ES-I3 (cell line): Measurements from ENCODE around the gene ZBED4.

ENCODE experiments used
- H3K36me3 ChIP-seq: 2 replicates; pipeline ENCODE4 v1.6.1; 2013; ENCODE audit warnings: mild to moderate bottlenecking, low read length, control low read depth, moderate library complexity; ENCODE audit not compliant: insufficient read depth
- H3K4me1 ChIP-seq: 2 replicates; pipeline ENCODE4 v1.6.1; 2013; ENCODE audit warnings: mild to moderate bottlenecking, control low read depth, low read length; ENCODE audit not compliant: insufficient read depth
- H3K9ac ChIP-seq: 2 replicates; pipeline ENCODE4 v1.6.1; 2013; ENCODE audit warnings: low read depth, mild to moderate bottlenecking, low read length, moderate library complexity
- H3K9me3 ChIP-seq: 2 replicates; pipeline ENCODE4 v1.6.1; 2013; ENCODE audit warnings: mild to moderate bottlenecking, low read length, moderate library complexity; ENCODE audit not compliant: control insufficient read depth, insufficient read depth

The ZBED4 gene

DNA sequence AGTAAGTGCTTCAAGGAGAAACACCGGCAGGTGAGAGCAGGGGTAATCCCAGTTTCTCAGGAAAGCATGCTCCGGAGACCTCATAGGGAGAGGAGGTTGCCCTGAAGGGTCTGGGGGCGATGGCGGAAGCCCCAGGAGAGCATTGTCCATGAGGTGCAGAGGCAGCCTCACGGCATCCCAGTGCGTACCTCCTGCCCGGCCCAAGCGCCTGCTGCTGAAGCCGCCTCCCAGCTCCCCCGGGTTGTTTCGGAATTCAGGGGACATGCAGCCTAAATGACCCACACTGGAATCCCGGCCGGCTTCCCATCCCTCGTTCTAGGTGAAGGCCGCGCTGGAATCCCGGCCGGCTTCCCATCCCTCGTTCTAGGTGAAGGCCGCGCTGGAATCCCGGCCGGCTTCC, 2.7 kb downstream of the ZBED4 start:
- Histone ChIP-seq H3K36me3 (no peaks in the 10 kb centered on the region), H3K9me3 (no peaks in the 10 kb centered on the region; the same call in 1 of the 2 replicates), H3K9ac (no peak overlapping the region), H3K4me1 (peaks cover 12% of the 10 kb centered on the region)

DNA sequence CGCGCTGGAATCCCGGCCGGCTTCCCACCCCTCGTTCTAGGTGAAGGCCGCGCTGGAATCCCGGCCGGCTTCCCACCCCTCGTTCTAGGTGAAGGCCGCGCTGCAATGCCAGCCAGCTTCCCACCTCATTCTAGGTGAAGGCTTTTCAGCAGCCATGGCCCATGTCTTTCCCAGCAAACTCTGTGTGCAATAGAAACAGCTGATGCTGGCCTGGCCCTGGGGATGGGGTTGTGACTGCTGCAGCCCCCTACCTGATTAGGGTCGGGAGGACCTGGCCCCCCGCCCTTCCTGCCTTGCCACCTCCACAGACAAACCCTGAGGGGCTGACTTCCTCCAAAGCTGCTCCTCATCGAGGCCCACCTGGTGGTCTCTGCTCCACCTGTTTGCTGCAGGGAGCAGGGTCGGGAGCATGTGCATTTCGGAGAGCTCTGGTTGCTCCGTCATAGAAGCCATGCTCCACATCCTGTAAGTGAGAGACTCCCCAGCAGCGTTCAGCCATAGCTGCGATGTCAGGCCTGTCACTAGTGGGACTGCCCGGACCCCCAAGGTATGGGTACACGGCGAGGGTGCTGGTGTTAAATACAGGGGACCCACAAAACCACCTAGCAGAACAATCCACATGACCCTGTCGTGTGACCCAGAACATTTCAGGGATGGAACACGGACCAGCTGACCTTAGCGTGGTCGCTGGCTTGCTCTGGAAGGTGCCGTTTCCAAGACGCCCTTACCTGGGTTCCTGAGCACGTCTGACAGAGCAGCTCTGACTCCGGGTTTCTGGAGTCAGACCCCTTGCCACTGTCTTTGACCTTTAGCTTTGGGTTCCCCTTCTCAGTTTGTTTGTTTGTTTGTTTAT, 3.3 kb downstream of the ZBED4 start:
- Histone ChIP-seq H3K9me3 (no peaks in the 10 kb centered on the region; the same call in 1 of the 2 replicates), H3K36me3 (no peaks in the 10 kb centered on the region), H3K4me1 (peaks cover 12% of the 10 kb centered on the region), H3K9ac (no peak overlapping the region)

DNA sequence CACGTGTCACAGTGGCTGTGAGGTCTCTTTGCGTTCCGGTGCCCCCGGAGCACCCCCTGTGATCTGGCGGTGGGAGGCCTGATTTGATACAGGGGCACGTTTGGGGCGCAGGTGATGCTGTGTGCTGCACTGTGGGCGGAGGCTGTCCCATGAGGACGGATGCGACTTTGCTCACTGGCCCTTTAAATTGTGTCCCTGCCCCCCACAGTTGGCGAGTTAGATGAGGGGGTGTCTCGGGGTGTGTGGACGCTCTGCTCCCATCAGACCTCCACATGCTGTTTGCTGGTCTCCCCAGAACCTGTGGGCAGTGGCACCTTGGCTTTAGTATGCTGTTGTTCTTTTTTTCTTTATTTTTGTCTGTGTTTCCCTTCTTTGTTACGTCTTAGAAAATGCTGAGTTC, 5.2 kb downstream of the ZBED4 start:
- Histone ChIP-seq H3K4me1 (peaks cover 12% of the 10 kb centered on the region), H3K9me3 (no peaks in the 10 kb centered on the region; the same call in 1 of the 2 replicates), H3K9ac (no peak overlapping the region), H3K36me3 (no peaks in the 10 kb centered on the region)

DNA sequence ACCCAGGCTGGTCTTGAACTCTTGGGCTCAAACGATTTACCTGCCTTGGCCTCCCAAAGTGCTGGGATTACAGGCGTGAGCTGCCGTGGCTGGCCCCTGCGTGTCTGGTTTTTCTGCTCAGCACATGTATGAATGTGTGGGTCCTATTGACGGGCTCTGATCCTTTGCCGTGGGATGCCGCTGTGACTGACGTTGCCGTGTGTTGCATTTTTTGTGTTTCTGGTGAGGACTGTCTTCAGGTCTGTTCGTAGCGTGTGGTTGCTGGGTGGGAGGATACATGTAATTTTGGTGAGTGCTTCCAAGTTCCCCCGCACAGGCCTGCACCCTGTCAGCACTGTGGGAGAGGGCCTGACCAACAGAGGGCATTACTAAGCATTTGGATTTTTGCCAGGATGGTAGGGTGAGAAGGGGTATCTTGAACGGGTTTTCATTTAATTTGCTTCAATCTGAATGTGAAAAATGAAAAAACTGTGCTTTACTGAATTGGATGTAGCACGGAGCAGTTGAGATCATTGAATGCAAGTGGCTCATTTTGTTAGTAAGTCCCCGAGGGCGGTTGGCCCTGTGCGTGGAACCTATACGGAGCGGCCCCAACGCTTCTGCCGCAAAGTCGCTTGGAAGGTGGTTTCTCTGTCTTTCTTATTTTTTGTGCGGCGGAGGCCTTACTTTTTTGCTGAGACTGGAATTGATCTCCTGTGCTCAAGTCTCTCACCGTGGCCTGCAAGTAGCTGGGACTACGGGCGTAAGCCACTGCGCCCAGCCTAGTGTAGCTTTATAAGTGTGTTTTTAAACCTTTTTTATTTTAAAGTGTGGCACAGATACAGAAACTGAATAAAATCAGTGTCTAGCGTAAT, 8.2 kb downstream of the ZBED4 start:
- no peaks in the 10 kb centered on the region for H3K4me1 ChIP-seq
- H3K9ac ChIP-seq: no peak overlapping the region
- no peaks in the 10 kb centered on the region for H3K36me3 ChIP-seq
- peaks cover 7% of the 10 kb centered on the region; the same call in 1 of the 2 replicates for H3K9me3 ChIP-seq

DNA sequence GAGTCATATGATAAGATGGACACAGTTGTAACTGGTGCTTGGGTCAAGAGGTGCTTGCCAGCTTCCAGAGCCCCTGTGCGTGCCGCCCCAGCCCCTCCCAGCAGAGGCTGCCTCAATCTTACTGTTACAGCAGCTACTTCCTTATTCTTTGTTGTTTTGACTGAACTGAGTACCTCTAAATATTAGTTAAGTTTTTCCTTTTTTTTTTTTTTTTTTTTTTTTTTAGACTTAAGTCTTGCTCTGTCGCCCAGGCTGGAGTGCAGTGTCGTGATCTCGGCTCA, 8.8 kb downstream of the ZBED4 start:
- no peaks in the 10 kb centered on the region for H3K4me1 ChIP-seq
- no peak overlapping the region for H3K9ac ChIP-seq
- H3K9me3 ChIP-seq: peaks cover 7% of the 10 kb centered on the region; the same call in 1 of the 2 replicates
- no peaks in the 10 kb centered on the region for H3K36me3 ChIP-seq

DNA sequence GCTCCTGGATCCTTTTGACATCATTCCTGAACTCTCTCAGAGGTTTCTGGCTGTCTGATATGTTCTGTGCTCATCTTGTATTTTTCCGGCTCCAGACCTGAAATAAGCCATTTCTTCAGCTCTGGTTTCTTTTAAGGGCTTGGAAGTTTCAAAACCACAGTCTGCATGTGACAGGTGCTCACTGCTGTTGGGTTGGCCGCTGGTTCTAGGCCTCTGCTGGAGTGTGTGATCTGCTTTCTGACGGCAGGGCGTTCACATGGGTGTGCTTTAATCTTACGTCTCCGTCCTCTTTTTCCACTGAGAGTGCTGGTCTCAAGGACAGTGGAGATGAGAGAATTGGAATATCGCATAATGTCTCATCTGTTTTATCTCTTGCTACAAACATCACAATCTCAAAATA, 10.3 kb downstream of the ZBED4 start:
- no peaks in the 10 kb centered on the region for H3K36me3 ChIP-seq
- peaks cover 7% of the 10 kb centered on the region; the same call in 1 of the 2 replicates for H3K9me3 ChIP-seq
- no peaks in the 10 kb centered on the region for H3K4me1 ChIP-seq
- H3K9ac ChIP-seq: no peak overlapping the region

DNA sequence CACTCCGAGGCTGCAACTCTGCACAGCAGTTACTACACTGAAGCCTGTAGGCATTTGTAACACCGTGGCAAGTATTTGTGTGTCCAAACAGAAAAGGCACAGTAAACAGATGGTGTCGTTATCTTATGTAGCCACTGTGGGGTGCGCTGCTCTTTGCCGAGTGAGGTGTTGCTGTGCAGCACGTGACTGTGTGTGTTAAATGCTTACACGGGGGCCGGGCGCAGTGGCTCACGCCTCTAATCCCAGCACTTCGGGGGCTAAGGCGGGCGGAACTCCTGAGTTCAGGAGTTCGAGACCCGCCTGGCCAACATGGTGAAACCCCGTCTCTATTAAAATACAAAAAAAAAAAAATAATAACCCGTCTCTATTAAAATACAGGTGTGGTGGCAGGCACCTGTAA, 11.5 kb downstream of the ZBED4 start:
- Histone ChIP-seq H3K36me3 (no peaks in the 10 kb centered on the region), H3K9ac (no peak overlapping the region), H3K9me3 (peaks cover 7% of the 10 kb centered on the region; the same call in 1 of the 2 replicates), H3K4me1 (no peaks in the 10 kb centered on the region)

DNA sequence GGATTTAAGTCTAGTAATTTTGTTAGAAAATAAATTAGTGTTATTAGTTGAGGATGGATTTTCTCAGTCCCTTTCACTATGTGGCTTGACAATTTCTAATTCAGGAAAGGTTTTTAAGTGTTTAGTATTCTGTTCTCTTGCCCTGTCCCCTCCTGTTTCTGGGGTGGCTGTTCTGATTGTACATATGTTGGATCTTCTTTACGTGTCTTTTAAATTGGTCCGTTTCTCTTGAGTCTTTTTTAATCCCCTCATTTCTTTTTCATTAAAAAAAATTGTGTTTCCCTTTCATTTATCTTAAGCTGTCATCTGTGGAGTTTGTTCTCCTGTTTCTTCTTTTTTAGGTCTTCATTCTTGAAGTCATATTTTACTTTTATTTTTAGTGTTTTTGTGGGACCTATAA, 12.5 kb downstream of the ZBED4 start:
- Histone ChIP-seq H3K36me3 (no peaks in the 10 kb centered on the region), H3K9ac (no peak overlapping the region), H3K4me1 (no peaks in the 10 kb centered on the region), H3K9me3 (peaks cover 7% of the 10 kb centered on the region; the same call in 1 of the 2 replicates)

DNA sequence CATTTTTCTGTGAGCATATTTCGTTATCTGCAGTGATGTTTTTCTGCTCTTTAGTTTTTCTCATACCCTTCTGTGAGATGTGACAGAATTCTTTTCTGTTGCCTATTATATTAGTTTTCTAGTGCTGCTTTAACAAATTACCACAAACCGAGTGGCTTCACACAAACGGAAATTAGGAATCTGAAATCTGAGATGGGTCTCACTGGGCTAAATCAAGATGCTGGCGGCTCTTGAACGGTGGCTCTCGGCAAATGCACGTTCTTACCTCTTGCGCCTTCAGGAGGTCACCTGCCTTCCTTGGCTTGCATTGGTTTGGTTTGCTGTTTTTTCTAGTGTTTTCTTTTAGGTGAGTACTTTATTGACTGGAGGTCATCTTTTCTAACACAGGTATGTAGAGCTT, 13.0 kb downstream of the ZBED4 start:
- Histone ChIP-seq H3K36me3 (no peaks in the 10 kb centered on the region), H3K9me3 (peaks cover 7% of the 10 kb centered on the region; the same call in 1 of the 2 replicates), H3K4me1 (no peaks in the 10 kb centered on the region), H3K9ac (no peak overlapping the region)

DNA sequence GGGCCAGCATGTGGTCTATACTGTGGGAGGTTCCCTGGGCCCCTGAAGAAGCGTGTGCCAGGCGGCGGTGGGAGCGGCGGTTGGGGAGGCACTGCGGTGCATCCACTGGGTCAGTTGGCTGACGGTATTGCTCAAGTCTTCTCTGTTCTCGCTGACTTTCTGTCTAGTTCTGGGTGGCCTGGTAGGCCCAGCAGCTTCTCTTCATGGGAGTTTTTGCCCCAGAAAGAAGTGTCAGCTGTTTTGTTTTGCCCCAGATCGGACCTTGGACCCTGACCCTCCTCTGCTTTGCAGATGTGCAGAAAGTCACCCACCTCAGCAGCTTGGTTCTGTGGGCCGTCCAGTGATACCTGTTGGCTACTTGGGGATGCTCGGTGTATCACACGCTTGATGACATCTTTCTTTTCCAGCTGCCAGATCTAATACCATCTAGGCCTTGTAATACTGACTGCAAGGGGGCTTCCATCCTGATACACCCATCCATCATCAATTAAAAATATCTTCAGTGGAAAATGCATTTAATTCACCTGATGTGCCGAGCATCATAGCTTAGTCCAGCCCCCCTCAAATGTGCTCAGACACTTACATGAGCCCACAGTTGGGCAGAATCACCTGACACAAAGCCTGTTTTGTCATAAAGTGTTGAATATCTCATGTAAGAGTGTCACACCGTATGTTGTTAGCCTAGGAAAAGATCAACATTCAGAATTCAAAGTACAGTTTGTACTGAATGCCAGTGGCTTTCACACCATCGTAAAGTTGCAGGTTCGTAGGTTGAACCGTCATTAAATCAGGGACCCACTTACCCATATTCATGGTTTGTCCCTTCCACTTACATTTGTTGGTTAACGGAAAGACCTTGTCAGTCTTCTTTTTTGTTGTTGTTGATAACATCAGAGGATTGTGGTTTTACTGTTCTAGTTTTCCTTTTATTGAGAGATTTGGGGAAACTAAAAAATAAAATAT, 13.9 kb downstream of the ZBED4 start:
- Histone ChIP-seq H3K9ac (no peak overlapping the region), H3K36me3 (no peaks in the 10 kb centered on the region), H3K4me1 (no peaks in the 10 kb centered on the region), H3K9me3 (peaks cover 7% of the 10 kb centered on the region; the same call in 1 of the 2 replicates)

DNA sequence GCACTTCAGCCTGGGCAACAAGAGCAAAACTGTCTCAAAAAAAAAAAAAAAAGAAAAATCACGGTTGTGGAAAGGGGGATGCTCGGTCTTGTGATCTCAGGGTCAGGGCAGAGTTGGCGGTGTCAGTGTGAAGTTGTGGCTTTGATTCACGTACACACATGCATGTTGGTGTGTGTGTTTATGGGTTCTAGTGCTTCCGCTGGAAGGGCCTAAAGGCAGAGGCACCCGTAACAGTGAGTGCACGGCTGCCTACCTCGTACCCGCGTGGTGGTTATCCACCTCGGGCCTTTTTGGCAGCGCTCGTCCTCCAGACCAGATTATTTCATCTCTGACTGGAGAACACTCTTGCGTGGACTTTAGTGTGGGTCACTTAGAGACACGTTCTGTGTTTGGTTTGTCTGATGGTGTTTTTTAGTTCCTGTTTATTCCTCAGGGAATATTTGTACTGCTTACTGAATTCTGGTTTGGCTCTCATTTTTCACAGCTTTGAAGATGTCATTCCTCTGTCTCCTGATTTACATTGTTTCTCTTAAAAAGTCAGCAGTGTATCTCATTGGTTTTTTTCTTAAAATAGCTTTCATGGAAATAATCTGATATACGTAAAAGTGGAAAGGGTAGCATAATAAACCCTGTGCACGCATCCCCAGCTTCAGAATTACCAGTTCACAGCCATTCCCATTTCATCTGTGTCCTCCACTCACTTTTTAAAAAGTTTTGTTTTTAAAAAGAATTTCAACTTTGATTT, 15.6 kb downstream of the ZBED4 start:
- Histone ChIP-seq H3K4me1 (no peaks in the 10 kb centered on the region), H3K9ac (no peak overlapping the region), H3K9me3 (peaks cover 7% of the 10 kb centered on the region; the same call in 1 of the 2 replicates), H3K36me3 (no peaks in the 10 kb centered on the region)

DNA sequence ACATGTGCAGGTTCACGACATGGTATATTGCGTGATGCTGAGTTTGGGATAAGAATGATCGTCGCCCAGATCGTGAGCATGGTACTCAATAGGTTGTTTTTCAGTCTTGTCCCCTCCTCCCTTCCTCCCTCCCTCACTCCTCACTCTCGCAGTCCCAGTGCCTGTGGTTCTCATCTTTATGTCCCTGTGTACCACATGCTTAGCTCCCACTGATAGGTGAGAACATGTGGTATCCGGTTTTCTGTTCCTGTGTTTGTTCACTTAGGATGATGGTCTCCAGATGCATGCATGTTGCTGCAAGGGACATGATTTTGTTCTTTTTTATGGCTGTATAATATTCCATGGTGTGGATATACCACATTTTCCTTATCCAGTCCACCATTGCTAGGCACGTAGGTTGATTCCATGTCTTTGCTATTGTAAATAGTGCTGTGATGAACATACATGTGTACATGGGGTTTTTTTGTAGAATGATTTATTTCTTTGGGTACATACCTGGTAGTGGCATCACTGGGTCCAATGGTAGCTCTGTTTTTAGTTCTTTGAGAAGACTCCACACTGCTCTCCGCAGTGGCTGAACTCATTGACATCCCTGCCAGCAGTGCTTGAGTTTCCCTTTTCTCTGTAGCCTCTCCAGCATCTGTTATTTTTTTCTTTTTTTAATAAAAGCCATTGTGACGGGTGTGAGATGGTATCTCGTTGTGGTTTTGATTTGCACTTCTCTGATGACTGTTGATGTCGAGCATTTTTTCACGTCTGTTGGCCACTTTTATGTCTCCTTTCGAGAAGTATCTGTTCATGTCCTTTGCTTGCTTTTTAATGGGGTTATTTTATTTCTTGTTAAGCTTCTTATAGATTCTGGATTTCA, 16.4 kb downstream of the ZBED4 start:
- no peaks in the 10 kb centered on the region for H3K4me1 ChIP-seq
- no peak overlapping the region for H3K9ac ChIP-seq
- no peaks in the 10 kb centered on the region for H3K36me3 ChIP-seq
- H3K9me3 ChIP-seq: peaks cover 7% of the 10 kb centered on the region; the same call in 1 of the 2 replicates

DNA sequence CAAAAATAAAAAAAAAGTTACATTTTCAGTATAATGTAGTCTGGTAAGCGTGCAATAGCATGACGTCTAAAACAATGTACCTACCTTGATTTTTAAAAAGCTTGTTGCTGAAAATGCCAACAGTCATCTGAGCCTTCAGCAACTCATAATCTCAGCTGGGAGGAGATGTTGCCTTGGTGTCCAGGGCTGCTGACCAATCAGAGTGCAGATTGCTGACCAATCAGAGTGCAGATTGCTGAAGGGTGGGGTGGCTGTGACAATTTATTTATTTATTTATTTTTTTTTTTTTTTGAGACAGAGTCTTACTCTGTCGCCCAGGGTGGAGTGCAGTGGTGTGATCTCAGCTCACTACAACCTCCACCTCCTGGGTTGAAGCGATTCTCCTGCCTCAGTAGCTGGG, 17.8 kb downstream of the ZBED4 start:
- no peaks in the 10 kb centered on the region for H3K36me3 ChIP-seq

More for the DNA sequence above, 17.8 kb downstream of the ZBED4 start:
- Histone ChIP-seq H3K9me3 (peaks cover 2% of the 10 kb centered on the region; the same call in 1 of the 2 replicates), H3K9ac (no peak overlapping the region), H3K4me1 (no peaks in the 10 kb centered on the region)
